Measurements from ENCODE around the gene NRN1L.
A peak's percentile ranks its signal among the peaks of the same experiment; 100 is the strongest.

- TF ChIP-seq CTCF (conservative IDR thresholded peaks at IDR 0.05 in 1 of 2, IDR thresholded peaks at IDR 0.05 in 1 of 2; ENCODE audit: extremely low read depth in 1 of 2, insufficient read depth in 1 of 2, low read depth in 1 of 2, low read length in 2 of 2) (peak; percentile 85 to 89), EZH2 (IDR thresholded peaks at IDR 0.05; ENCODE audit: borderline replicate concordance, low read length) (no peak)
Observed at GRCh38 chr16:67841816-67842508, 42.7 kb upstream of the NRN1L start, which contains the start of gene THAP11.
